GM23338 (cell line): ENCODE results near the gene COL24A1.

ENCODE experiments used
- CREB1 ChIP-seq: fragments of 250-450 bp; sonication (Bioruptor Pico); IDR thresholded peaks from 2 replicates; pipeline ENCODE4 v1.5.0; 2020; ENCODE audit warnings: low read depth, mild to moderate bottlenecking, moderate library complexity
- EZH2 ChIP-seq: fragments of 200-600 bp; sonication (generic); IDR thresholded peaks from one replicate; pipeline ENCODE4 v1.8.0; 2017; ENCODE audit warnings: antibody characterized with exemption, mild to moderate bottlenecking, low read depth; ENCODE audit not compliant: unreplicated experiment
- EZH2phosphoT487 ChIP-seq: fragments of 200-600 bp; sonication (generic); IDR thresholded peaks from one replicate; pipeline ENCODE4 v1.8.1; 2018; ENCODE audit warnings: antibody characterized with exemption; ENCODE audit not compliant: unreplicated experiment
- JUNB ChIP-seq: IDR thresholded peaks from one replicate; pipeline ENCODE4 v1.6.1; 2016; ENCODE audit warnings: antibody characterized with exemption; ENCODE audit not compliant: unreplicated experiment
- POLR2AphosphoS5 ChIP-seq: IDR thresholded peaks from 2 replicates; pipeline ENCODE4 v1.6.1; 2016; ENCODE audit warnings: antibody characterized with exemption, low read depth
- STAT1 ChIP-seq: IDR thresholded peaks from one replicate; pipeline ENCODE4 v1.6.1; 2016; ENCODE audit warnings: antibody characterized with exemption; ENCODE audit not compliant: unreplicated experiment
- ZNF114 ChIP-seq: fragments of 250-450 bp; sonication (Bioruptor Pico); IDR thresholded peaks from 2 replicates; pipeline ENCODE4 v1.5.0; 2020; ENCODE audit warnings: mild to moderate bottlenecking, moderate library complexity
- ZNF331 ChIP-seq: fragments of 250-450 bp; sonication (Bioruptor Pico); IDR thresholded peaks from 2 replicates; pipeline ENCODE4 v1.5.0; 2020; ENCODE audit warnings: low read depth, mild to moderate bottlenecking, moderate library complexity
- TF ChIP-seq, protein P1 (sequence below), 2 experiments: fragments of 200-600 bp in 1 of 2; sonication (generic) in 1 of 2; conservative IDR thresholded peaks; 2 replicates each; pipeline versions ENCODE4 v1.5.1 to v1.6.1; 2016 to 2017; ENCODE audit warnings: antibody characterized with exemption in 2 of 2, low read depth in 2 of 2, mild to moderate bottlenecking in 2 of 2, moderate library complexity in 1 of 2
- TF ChIP-seq, protein P2 (sequence below): IDR thresholded peaks from one replicate; pipeline ENCODE4 v1.6.1; 2018; ENCODE audit warnings: antibody characterized with exemption; ENCODE audit not compliant: unreplicated experiment
- TF ChIP-seq, protein P3 (sequence below): fragments of 250-450 bp; sonication (Bioruptor Pico); IDR thresholded peaks from 2 replicates; pipeline ENCODE4 v1.5.0; 2020; ENCODE audit warnings: mild to moderate bottlenecking, moderate library complexity

DNA sequence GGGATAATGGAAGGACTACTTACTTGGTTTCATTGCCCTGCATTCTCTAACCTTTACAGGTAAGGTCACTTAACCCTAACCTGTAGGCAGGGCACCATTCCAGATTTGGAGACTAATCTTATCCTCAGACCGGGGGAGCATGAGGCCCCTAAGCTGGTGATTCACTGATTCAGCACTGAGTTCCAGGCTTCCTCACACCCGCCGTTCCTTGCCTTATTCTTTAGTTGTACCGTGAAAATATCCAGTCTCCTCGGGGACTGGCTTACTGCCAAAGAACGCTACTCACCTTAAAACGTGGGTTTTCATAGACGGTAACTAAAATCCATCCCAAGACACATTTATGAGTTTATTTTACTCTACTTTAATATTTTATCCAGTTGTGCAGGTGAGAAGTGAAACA, 44.3 kb upstream of the COL24A1 start:
- TF ChIP-seq, protein P1, sequence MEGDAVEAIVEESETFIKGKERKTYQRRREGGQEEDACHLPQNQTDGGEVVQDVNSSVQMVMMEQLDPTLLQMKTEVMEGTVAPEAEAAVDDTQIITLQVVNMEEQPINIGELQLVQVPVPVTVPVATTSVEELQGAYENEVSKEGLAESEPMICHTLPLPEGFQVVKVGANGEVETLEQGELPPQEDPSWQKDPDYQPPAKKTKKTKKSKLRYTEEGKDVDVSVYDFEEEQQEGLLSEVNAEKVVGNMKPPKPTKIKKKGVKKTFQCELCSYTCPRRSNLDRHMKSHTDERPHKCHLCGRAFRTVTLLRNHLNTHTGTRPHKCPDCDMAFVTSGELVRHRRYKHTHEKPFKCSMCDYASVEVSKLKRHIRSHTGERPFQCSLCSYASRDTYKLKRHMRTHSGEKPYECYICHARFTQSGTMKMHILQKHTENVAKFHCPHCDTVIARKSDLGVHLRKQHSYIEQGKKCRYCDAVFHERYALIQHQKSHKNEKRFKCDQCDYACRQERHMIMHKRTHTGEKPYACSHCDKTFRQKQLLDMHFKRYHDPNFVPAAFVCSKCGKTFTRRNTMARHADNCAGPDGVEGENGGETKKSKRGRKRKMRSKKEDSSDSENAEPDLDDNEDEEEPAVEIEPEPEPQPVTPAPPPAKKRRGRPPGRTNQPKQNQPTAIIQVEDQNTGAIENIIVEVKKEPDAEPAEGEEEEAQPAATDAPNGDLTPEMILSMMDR (conservative IDR thresholded peaks at IDR 0.05; ENCODE audit: low read depth in 2 of 2): no peak
- no peak for TF ChIP-seq POLR2AphosphoS5
- no peak for TF ChIP-seq EZH2
- TF ChIP-seq EZH2phosphoT487: no peak
- no peak for TF ChIP-seq STAT1
- TF ChIP-seq JUNB: no peak
- TF ChIP-seq CREB1: no peak
- TF ChIP-seq, protein P2, sequence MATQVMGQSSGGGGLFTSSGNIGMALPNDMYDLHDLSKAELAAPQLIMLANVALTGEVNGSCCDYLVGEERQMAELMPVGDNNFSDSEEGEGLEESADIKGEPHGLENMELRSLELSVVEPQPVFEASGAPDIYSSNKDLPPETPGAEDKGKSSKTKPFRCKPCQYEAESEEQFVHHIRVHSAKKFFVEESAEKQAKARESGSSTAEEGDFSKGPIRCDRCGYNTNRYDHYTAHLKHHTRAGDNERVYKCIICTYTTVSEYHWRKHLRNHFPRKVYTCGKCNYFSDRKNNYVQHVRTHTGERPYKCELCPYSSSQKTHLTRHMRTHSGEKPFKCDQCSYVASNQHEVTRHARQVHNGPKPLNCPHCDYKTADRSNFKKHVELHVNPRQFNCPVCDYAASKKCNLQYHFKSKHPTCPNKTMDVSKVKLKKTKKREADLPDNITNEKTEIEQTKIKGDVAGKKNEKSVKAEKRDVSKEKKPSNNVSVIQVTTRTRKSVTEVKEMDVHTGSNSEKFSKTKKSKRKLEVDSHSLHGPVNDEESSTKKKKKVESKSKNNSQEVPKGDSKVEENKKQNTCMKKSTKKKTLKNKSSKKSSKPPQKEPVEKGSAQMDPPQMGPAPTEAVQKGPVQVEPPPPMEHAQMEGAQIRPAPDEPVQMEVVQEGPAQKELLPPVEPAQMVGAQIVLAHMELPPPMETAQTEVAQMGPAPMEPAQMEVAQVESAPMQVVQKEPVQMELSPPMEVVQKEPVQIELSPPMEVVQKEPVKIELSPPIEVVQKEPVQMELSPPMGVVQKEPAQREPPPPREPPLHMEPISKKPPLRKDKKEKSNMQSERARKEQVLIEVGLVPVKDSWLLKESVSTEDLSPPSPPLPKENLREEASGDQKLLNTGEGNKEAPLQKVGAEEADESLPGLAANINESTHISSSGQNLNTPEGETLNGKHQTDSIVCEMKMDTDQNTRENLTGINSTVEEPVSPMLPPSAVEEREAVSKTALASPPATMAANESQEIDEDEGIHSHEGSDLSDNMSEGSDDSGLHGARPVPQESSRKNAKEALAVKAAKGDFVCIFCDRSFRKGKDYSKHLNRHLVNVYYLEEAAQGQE: no peak
- no peak for TF ChIP-seq ZNF114
- no peak for TF ChIP-seq ZNF331 (CRISPR knock-in tag)
- TF ChIP-seq, protein P3, sequence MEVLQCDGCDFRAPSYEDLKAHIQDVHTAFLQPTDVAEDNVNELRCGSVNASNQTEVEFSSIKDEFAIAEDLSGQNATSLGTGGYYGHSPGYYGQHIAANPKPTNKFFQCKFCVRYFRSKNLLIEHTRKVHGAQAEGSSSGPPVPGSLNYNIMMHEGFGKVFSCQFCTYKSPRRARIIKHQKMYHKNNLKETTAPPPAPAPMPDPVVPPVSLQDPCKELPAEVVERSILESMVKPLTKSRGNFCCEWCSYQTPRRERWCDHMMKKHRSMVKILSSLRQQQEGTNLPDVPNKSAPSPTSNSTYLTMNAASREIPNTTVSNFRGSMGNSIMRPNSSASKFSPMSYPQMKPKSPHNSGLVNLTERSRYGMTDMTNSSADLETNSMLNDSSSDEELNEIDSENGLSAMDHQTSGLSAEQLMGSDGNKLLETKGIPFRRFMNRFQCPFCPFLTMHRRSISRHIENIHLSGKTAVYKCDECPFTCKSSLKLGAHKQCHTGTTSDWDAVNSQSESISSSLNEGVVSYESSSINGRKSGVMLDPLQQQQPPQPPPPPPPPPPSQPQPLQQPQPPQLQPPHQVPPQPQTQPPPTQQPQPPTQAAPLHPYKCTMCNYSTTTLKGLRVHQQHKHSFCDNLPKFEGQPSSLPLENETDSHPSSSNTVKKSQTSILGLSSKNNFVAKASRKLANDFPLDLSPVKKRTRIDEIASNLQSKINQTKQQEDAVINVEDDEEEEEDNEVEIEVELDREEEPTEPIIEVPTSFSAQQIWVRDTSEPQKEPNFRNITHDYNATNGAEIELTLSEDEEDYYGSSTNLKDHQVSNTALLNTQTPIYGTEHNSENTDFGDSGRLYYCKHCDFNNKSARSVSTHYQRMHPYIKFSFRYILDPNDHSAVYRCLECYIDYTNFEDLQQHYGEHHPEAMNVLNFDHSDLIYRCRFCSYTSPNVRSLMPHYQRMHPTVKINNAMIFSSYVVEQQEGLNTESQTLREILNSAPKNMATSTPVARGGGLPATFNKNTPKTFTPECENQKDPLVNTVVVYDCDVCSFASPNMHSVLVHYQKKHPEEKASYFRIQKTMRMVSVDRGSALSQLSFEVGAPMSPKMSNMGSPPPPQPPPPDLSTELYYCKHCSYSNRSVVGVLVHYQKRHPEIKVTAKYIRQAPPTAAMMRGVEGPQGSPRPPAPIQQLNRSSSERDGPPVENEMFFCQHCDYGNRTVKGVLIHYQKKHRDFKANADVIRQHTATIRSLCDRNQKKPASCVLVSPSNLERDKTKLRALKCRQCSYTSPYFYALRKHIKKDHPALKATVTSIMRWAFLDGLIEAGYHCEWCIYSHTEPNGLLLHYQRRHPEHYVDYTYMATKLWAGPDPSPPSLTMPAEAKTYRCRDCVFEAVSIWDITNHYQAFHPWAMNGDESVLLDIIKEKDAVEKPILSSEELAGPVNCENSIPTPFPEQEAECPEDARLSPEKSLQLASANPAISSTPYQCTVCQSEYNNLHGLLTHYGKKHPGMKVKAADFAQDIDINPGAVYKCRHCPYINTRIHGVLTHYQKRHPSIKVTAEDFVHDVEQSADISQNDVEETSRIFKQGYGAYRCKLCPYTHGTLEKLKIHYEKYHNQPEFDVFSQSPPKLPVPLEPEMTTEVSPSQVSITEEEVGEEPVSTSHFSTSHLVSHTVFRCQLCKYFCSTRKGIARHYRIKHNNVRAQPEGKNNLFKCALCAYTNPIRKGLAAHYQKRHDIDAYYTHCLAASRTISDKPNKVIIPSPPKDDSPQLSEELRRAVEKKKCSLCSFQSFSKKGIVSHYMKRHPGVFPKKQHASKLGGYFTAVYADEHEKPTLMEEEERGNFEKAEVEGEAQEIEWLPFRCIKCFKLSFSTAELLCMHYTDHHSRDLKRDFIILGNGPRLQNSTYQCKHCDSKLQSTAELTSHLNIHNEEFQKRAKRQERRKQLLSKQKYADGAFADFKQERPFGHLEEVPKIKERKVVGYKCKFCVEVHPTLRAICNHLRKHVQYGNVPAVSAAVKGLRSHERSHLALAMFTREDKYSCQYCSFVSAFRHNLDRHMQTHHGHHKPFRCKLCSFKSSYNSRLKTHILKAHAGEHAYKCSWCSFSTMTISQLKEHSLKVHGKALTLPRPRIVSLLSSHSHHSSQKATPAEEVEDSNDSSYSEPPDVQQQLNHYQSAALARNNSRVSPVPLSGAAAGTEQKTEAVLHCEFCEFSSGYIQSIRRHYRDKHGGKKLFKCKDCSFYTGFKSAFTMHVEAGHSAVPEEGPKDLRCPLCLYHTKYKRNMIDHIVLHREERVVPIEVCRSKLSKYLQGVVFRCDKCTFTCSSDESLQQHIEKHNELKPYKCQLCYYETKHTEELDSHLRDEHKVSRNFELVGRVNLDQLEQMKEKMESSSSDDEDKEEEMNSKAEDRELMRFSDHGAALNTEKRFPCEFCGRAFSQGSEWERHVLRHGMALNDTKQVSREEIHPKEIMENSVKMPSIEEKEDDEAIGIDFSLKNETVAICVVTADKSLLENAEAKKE (CRISPR knock-in tag): no peak
